ENCODE measurements around the gene CYBB. TPM values are rescaled to one million over a fixed set of nuclear protein-coding genes. Genes with fewer than 3 reads are reported as not detected.

Gene CYBB
- total RNA-seq, 1 donor from 2014 or later = 420 TPM

GRCh38 chrX:37862851-37863250 lies 83.0 kb downstream of the CYBB start:
- Histone ChIP-seq H3K27me3 (ENCODE audit: low read depth) (no peaks in the 10 kb centered on the region), H3K27ac (no peak overlapping the region), H3K9me3 (no peaks in the 10 kb centered on the region), H3K4me3 (no peak overlapping the region), H3K36me3 (no peaks in the 10 kb centered on the region), H3K4me1 (no peaks in the 10 kb centered on the region)
- TF ChIP-seq CTCF (IDR thresholded peaks at IDR 0.05) = no peak
- ATAC-seq (no peak), DNase-seq (no peak)
- intact Hi-C loops (cut with DNase I) = no loop called here

Other genes with a start within 250 kb of the CYBB start
- 1.7 TPM for gene LANCL3, start 208.4 kb upstream of the CYBB start, total RNA-seq
- 2.2 TPM for gene XK, start 94.3 kb upstream of the CYBB start, total RNA-seq
- 27.2 TPM for gene DYNLT3, start 67.5 kb downstream of the CYBB start, total RNA-seq
- 1.6 TPM for gene SYTL5, start 226.5 kb downstream of the CYBB start, total RNA-seq

Data from lower lobe of right lung (tissue), 2 donors.